ENCODE data around the gene PSMD2.
"Not testable (repeated sequence)": the region's sequence is repeated elsewhere in the genome, so short reads cannot be mapped to it uniquely, and the experiment has no call there.

Gene PSMD2

GRCh38 chr3:184317201-184317600 is 18.2 kb downstream of the PSMD2 start:
- DNase-seq: no peak

DNA sequence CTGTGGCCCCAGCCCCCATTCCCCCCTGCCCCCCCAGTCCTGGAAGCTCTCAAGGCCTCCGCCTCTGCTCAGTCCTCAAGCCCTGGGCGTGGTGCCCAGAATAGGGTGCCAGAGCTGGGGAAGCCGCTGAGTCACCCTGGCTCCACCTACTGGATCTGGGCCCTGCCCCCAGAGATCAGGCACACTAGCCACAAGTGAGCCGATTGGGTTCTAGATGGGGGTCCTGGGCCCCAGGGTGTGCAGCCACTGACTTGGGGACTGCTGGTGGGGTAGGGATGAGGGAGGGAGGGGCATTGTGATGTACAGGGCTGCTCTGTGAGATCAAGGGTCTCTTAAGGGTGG is 21.0 kb downstream of the PSMD2 start:
- DNase-seq: peak; percentile 75 to 87

DNA sequence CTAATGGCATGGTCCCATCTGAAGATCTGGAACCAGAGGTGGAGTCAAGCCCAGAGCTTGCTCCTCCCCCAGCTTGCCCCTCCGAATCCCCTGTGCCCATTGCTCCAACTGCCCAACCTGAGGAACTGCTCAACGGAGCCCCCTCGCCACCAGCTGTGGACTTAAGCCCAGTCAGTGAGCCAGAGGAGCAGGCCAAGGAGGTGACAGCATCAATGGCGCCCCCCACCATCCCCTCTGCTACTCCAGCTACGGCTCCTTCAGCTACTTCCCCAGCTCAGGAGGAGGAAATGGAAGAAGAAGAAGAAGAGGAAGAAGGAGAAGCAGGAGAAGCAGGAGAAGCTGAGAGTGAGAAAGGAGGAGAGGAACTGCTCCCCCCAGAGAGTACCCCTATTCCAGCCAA is 22.6 kb downstream of the PSMD2 start:
- no peak for DNase-seq

GRCh38 chr3:184322731-184323487 is 23.9 kb downstream of the PSMD2 start:
- no peak for DNase-seq

GRCh38 chr3:184323696-184324095 is 24.7 kb downstream of the PSMD2 start:
- no peak for DNase-seq

DNA sequence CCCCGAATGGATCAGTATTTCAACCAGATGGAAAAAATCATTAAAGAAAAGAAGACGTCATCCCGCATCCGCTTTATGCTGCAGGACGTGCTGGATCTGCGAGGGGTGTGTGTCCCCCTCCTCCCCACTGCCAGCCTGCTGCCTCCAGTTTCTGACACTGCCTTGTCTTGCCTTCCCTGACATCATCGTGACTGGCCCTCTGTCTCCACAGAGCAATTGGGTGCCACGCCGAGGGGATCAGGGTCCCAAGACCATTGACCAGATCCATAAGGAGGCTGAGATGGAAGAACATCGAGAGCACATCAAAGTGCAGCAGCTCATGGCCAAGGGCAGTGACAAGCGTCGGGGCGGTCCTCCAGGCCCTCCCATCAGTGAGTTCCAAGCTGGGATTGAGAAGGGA is 26.2 kb downstream of the PSMD2 start:
- no peak for DNase-seq

DNA sequence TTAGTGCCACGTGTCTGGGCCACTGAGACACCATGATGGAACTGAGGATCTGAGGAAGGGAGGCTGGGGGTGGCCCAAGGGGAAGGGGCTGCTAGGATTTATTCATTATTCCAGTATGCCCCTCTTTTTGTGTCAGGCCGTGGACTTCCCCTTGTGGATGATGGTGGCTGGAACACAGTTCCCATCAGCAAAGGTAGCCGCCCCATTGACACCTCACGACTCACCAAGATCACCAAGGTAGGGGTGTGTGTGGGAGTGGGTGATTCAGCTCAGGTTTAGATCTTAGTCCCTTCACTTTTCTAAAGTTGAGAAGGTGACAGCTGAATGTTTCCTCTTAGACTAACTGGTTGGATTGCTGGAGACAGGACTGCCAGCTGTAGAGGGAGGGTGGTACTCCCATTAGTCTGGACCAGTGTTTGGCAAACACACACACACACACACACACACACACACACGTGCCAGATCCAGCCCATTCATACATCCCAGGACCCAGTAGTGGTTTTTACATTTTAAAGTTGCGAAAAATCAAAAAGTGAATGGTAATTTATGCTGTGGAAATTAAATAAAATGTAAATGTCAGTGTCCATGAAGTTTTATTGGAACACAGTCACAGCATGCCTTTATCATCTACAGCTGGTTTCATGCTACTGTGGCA is 26.8 kb downstream of the PSMD2 start:
- no peak for DNase-seq

DNA sequence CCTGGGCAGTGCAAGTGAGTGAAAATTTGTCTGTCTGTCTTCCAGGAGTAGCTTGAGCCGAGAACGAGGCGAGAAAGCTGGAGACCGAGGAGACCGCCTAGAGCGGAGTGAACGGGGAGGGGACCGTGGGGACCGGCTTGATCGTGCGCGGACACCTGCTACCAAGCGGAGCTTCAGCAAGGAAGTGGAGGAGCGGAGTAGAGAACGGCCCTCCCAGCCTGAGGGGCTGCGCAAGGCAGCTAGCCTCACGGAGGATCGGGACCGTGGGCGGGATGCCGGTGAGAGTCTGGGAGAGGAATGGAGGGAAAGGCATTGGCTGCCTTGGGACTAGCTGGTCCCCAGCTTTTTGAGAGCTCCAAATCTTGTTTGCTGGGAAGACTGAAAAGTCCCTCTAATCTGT is 28.1 kb downstream of the PSMD2 start:
- DNase-seq: no peak

- DNase-seq: no peak
Observed at GRCh38 chr3:184328516-184328915, 29.5 kb downstream of the PSMD2 start.

DNA sequence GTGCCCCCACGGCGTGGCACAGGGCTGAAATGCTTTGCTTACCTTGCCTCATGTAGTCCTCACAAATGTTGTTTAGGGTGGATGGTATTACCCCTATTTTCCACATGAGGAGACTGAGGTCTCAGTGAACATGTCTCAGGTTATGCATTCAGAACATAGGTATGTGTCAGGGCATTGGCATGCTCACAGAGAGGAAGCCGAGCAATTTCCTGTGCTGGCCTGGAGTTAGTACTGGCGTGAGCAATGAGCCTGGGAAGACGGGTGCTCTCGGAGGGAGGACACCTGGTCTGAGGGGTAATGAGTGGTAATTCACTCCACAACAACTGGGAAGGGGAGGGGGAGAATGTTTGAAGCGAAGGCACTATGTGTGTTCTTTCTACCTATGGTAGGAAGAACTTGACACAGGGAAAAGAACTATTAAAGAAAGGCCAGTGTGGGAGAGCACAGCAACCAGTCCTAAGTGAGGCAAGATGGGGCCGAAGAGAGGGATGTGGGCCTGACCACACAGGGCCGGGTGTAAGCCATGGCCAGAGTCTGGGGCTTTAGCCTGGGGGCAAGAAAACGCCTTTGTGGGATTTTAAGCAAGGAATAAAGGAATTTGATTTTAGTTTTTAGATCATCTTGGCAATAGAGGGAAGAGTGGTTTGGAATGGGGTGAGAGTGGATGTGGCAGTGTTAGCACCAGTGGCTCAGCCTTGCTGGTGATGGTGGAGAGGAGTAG is 33.5 kb downstream of the PSMD2 start:
- DNase-seq: peak; percentile 75 to 87

- DNase-seq: no peak
Observed at GRCh38 chr3:184333190-184333589, 34.1 kb downstream of the PSMD2 start.

- DNase-seq: no peak
Observed at GRCh38 chr3:184333700-184334099, 34.7 kb downstream of the PSMD2 start.

DNA sequence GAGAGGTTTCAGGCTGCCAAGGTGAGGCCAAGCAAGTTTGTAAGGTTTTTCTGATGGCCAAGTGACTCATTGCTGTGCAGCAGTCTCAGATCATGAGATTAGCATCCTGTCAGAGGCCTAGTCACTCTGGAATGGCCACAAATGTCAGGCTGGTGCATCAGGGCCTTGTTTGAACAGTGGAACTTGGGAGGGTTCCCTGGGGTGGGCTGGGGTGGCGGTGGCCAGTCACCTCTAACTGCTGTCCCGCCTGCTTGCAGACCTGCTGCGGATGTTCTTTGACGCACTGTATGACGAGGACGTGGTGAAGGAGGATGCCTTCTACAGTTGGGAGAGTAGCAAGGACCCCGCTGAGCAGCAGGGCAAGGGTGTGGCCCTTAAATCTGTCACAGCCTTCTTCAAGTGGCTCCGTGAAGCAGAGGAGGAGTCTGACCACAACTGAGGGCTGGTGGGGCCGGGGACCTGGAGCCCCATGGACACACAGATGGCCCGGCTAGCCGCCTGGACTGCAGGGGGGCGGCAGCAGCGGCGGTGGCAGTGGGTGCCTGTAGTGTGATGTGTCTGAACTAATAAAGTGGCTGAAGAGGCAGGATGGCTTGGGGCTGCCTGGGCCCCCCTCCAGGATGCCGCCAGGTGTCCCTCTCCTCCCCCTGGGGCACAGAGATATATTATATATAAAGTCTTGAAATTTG is 35.6 kb downstream of the PSMD2 start:
- DNase-seq: peak; percentile 65 to 82

- DNase-seq: peak; percentile 60 to 65
Observed at GRCh38 chr3:184335291-184335660, 36.2 kb downstream of the PSMD2 start.

DNA sequence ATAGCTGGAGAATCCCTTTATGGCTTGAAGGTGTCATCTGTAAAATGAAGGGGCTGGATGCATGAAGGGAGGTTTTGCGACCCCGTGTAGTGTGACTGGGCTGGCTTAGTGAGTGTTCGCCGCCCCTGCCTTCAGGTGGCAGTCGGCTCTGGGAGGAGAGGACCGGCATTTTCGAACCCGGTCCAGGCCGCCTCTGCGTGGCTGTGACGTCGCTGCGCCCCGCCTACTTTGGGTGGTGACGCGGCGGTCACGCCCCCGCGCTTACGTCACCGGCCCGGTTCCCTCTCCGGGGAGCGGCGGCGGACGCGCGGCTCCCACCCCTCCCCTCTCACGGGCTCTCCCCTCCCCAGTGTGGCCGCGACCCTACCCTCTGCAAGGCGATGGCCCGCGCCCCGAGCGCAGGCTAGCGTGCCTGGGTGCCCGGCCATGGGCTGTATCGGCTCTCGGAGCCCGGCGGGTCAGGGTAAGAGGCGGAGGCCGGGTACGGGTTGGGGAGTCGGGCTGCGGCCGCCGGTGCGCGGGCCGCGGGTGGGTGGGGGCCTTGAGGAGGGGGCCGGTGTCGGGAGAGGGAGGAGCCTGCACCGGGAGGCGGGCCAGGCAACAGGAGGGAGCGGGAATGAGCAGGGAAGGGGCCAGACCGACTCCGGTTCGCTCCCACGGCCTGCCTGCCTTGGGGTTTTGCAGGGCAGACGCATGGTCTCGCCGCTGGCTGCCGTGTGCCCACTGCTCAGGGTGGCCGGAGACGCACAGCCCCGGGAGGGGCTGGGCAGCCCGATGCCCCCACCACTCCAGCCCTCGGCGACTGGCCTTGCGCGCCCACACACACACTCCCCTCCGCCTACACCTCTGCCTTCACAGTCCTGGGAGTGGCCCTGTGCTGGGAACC is 36.9 kb downstream of the PSMD2 start:
- peak; percentile 65 to 76 for DNase-seq

GRCh38 chr3:184336547-184337398 is 37.7 kb downstream of the PSMD2 start:
- peak; percentile 32 to 48 for DNase-seq

- DNase-seq: no peak
Observed at GRCh38 chr3:184337399-184337714, 38.3 kb downstream of the PSMD2 start, which contains the start of gene FAM131A. Gene FAM131A, plus strand, starts transcription at chr3:184337600. Its CDS starts 31 bp downstream, at chr3:184337631.

DNA sequence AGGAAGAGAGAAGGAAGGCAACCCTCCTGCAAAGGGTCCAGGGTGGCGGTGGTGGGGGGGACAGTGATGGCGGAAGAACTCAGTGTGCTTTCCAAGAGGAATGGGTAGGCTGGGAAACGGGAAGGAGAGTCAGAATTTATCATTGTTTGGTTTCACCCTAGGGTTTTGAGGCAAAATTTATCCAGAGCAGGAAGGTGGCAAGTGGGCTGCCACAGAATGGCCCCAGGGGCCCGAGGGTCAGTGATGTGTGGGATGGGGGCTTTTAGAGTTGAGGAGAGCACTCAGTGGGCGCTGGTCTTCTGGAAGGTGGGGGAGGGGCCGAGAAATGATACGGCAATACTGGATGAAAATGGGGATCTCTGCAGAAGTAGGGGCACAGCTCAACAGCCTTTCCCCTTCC is 38.9 kb downstream of the PSMD2 start:
- no peak for DNase-seq

DNA sequence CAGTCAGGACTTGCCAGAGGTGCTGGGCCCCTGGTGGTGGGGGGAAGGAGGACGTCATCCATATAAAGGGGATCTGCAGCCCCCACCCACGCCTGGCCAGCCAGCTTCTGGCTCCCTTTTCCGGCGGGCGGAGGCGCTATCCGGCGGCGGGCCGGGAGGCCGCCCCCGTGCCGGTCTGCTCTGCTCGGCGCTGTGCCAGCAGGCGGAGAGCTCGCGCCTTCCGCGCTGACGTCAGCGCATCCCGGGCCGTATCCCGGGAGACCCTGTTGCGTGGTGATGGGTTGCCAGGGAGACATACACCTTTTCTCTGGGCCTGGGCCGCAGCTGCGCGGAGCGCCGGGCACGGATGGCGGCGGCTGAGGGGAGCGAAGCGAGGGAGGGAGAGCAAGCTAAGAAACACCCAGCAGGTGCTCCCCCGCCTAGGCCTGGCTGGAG is 39.5 kb downstream of the PSMD2 start:
- DNase-seq: no peak

DNA sequence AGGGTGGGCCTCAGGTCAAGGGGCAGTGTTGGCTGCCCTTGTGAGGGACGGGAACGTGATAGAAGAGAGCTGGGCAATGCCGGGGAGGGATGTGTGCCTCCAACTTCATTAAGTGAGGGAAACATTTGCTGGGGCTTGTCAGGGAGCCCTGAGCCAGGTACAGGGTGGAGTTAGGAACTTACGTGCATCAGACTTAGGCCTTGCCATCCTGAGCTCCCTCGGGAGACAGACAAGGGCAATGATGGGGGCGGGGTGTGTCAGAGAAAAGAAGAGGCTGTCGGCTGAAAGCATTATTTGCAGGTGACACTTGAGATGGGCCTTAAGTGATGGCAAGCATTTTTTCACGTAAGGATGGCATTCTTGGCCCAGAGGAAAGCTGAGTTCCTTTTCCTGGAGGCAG is 40.0 kb downstream of the PSMD2 start:
- no peak for DNase-seq

- not testable (repeated sequence) for DNase-seq
Observed at GRCh38 chr3:184339451-184340135, 40.6 kb downstream of the PSMD2 start.

Data from SW 1271 (cell line).